GM18526 (cell line): ENCODE results near the gene UPP1.

Experiments
- POLR2A ChIP-seq: IDR thresholded peaks from 3 replicates; pipeline ENCODE4 v1.6.1; 2011; ENCODE audit not compliant: insufficient read length; ENCODE audit errors: extremely low read depth

Gene UPP1

GRCh38 chr7:48099781-48100180 lies 10.7 kb downstream of the UPP1 start:
- TF ChIP-seq POLR2A = no peak

- TF ChIP-seq POLR2A = no peak
These were observed 12.3 kb downstream of the UPP1 start for GRCh38 chr7:48101352-48101751.

GRCh38 chr7:48101968-48102367 lies 12.9 kb downstream of the UPP1 start:
- TF ChIP-seq POLR2A = no peak

GRCh38 chr7:48102530-48102929 lies 13.5 kb downstream of the UPP1 start:
- TF ChIP-seq POLR2A = no peak

- no peak for TF ChIP-seq POLR2A
These were observed 16.0 kb downstream of the UPP1 start for GRCh38 chr7:48105045-48105444.

GRCh38 chr7:48106906-48107659 lies 18.0 kb downstream of the UPP1 start:
- no peak for TF ChIP-seq POLR2A

GRCh38 chr7:48107926-48108472 lies 18.9 kb downstream of the UPP1 start:
- TF ChIP-seq POLR2A = no peak

- TF ChIP-seq POLR2A = no peak
These were observed 20.1 kb downstream of the UPP1 start for GRCh38 chr7:48108959-48109847.

GRCh38 chr7:48109848-48110663 lies 21.0 kb downstream of the UPP1 start:
- no peak for TF ChIP-seq POLR2A

GRCh38 chr7:48110868-48111267 lies 21.8 kb downstream of the UPP1 start:
- no peak for TF ChIP-seq POLR2A

- TF ChIP-seq POLR2A = no peak
These were observed 22.5 kb downstream of the UPP1 start for GRCh38 chr7:48111596-48111995.

GRCh38 chr7:48112401-48113165 lies 23.5 kb downstream of the UPP1 start:
- no peak for TF ChIP-seq POLR2A

GRCh38 chr7:48113275-48113674 lies 24.2 kb downstream of the UPP1 start:
- TF ChIP-seq POLR2A = no peak

GRCh38 chr7:48114115-48114514 lies 25.1 kb downstream of the UPP1 start:
- no peak for TF ChIP-seq POLR2A

GRCh38 chr7:48114589-48114988 lies 25.5 kb downstream of the UPP1 start:
- TF ChIP-seq POLR2A = no peak

GRCh38 chr7:48116043-48116442 lies 27.0 kb downstream of the UPP1 start:
- TF ChIP-seq POLR2A = no peak
